ENCODE measurements around the gene TBC1D9B. TPM values are rescaled to one million over a fixed set of nuclear protein-coding genes. Genes with fewer than 3 reads are reported as not detected.

Gene TBC1D9B
- total and polyA plus RNA-seq, 2 of the 13 experiments (the other 11 are each of a cell fraction or from before 2014, with no cell fraction given) = 35.0 to 50.0 TPM

GRCh38 chr5:179820483-179821297, 87.0 kb downstream of the TBC1D9B start, which contains the start of gene SQSTM1 (continued):
- TF ChIP-seq PCBP2 (optimal IDR thresholded peaks at IDR 0.05; ENCODE audit: low read depth, low read length, poor library complexity, severe bottlenecking) = no peak
- no peak for TF ChIP-seq IRF9 (CRISPR knock-in tag; IDR thresholded peaks at IDR 0.05; ENCODE audit: borderline replicate concordance)
- peak; percentile 94 for TF ChIP-seq KLF6 (CRISPR knock-in tag; IDR thresholded peaks at IDR 0.05)
- no peak; a peak in 1 of 4 replicates for TF ChIP-seq KLF16 (CRISPR knock-in tag; IDR thresholded peaks at IDR 0.05)
- TF ChIP-seq ZNF138 (CRISPR knock-in tag; IDR thresholded peaks at IDR 0.05; ENCODE audit: low read depth) = peak; percentile 87; the same call in 1 of the 2 replicates
- TF ChIP-seq MEF2D (CRISPR knock-in tag; IDR thresholded peaks at IDR 0.05) = 0 out of 2 replicates have a peak, but pooled peaks have one; percentile 6
- peak; percentile 62 for TF ChIP-seq TFDP2 (CRISPR knock-in tag; IDR thresholded peaks at IDR 0.05)
- no peak for TF ChIP-seq ZNF781 (CRISPR knock-in tag; IDR thresholded peaks at IDR 0.05; ENCODE audit: borderline replicate concordance, not compliant biosample characterization)
- TF ChIP-seq ZFY (CRISPR knock-in tag; IDR thresholded peaks at IDR 0.05) = peak; percentile 98
- TF ChIP-seq ZNF737 (CRISPR knock-in tag; IDR thresholded peaks at IDR 0.05; ENCODE audit: borderline replicate concordance) = no peak
- peak; percentile 18; the same call in 1 of the 2 replicates for TF ChIP-seq ZNF362 (CRISPR knock-in tag; IDR thresholded peaks at IDR 0.05; ENCODE audit: borderline replicate concordance)
- TF ChIP-seq PTBP1 (IDR thresholded peaks at IDR 0.05; ENCODE audit: low read depth, low read length, poor library complexity, severe bottlenecking) = no peak
- TF ChIP-seq HINFP (CRISPR knock-in tag; IDR thresholded peaks at IDR 0.05; ENCODE audit: low read depth) = 0 out of 2 replicates have a peak, but pooled peaks have one; percentile 55
- peak; percentile 62 for TF ChIP-seq TFE3 (CRISPR knock-in tag; IDR thresholded peaks at IDR 0.05)
- no peak for TF ChIP-seq FOXJ3 (CRISPR knock-in tag; IDR thresholded peaks at IDR 0.05; ENCODE audit: borderline replicate concordance)
- TF ChIP-seq ZNF556 (CRISPR knock-in tag; IDR thresholded peaks at IDR 0.05; ENCODE audit: borderline replicate concordance) = peak; percentile 60; the same call in 1 of the 2 replicates
- no peak for TF ChIP-seq ZNF484 (CRISPR knock-in tag; IDR thresholded peaks at IDR 0.05; ENCODE audit: borderline replicate concordance, low read depth)
- peak; percentile 60; the same call in 1 of the 2 replicates for TF ChIP-seq ZNF430 (CRISPR knock-in tag; IDR thresholded peaks at IDR 0.05)
- TF ChIP-seq PRMT3 (CRISPR knock-in tag; IDR thresholded peaks at IDR 0.05; ENCODE audit: borderline replicate concordance, low read depth) = no peak
- TF ChIP-seq SKI (IDR thresholded peaks at IDR 0.05; ENCODE audit: partially characterized antibody) = peak; percentile 22

Data from HepG2 (cell line).